HCT116 (cell line): Measurements from ENCODE around the gene THOC2.
"Not testable (repeated sequence)": the region's sequence is repeated elsewhere in the genome, so short reads cannot be mapped to it uniquely, and the experiment has no call there.

Experiments used
- CTCF ChIP-seq, 3 experiments: fragments of 200-600 bp in 1 of 3; sonication (generic) in 1 of 3; IDR thresholded peaks in 2 of 3; conservative IDR thresholded peaks in 1 of 3; 2 replicates each; pipeline ENCODE4 v1.5.1; 2012 to 2017; ENCODE audit warnings: low read depth in 2 of 3, low read length in 2 of 3, antibody characterized with exemption in 1 of 3, borderline replicate concordance in 1 of 3, control low read depth in 1 of 3, mild to moderate bottlenecking in 1 of 3, mixed read lengths in 1 of 3, mixed run types in 1 of 3, moderate library complexity in 1 of 3; ENCODE audit not compliant: insufficient read depth in 1 of 3
- ELF1 ChIP-seq: IDR thresholded peaks from 2 replicates; pipeline ENCODE4 v1.6.1; 2012; ENCODE audit warnings: low read depth, borderline replicate concordance
- EZH2phosphoT487 ChIP-seq: fragments of 200-600 bp; IDR thresholded peaks from 2 replicates; pipeline ENCODE4 v1.6.1; 2018; ENCODE audit warnings: antibody characterized with exemption, borderline replicate concordance
- MAX ChIP-seq: IDR thresholded peaks from 2 replicates; pipeline ENCODE4 v1.6.1; 2012
- POLR2AphosphoS5 ChIP-seq: IDR thresholded peaks from 2 replicates; pipeline ENCODE4 v1.6.1; 2011; ENCODE audit warnings: mild to moderate bottlenecking, low read depth, low read length, moderate library complexity
- REST ChIP-seq: IDR thresholded peaks from 2 replicates; pipeline ENCODE4 v1.6.1; 2012; ENCODE audit warnings: low read depth
- YY1 ChIP-seq: IDR thresholded peaks from 2 replicates; pipeline ENCODE4 v1.6.1; 2011; ENCODE audit warnings: low read length, low read depth, moderate library complexity, mild to moderate bottlenecking; ENCODE audit not compliant: insufficient replicate concordance; ENCODE audit errors: extremely low read depth

GRCh38 chrX:123722193-123722592 lies 10.7 kb downstream of the THOC2 start:
- not testable (repeated sequence) for TF ChIP-seq MAX; POLR2AphosphoS5; ELF1; CTCF (IDR thresholded peaks at IDR 0.05 in 2 of 3, conservative IDR thresholded peaks at IDR 0.05 in 1 of 3; ENCODE audit: borderline replicate concordance in 1 of 3, insufficient read depth in 1 of 3, low read depth in 2 of 3, low read length in 2 of 3); REST; YY1; EZH2phosphoT487
